NCI-H1417 (cell line): ENCODE results near the gene MCOLN1.

ENCODE experiments used
- DNase-seq, 3 experiments: peaks; one replicate each; lab custom pipeline; 2025; lab: John Stamatoyannopoulos, UW

Gene MCOLN1

DNA sequence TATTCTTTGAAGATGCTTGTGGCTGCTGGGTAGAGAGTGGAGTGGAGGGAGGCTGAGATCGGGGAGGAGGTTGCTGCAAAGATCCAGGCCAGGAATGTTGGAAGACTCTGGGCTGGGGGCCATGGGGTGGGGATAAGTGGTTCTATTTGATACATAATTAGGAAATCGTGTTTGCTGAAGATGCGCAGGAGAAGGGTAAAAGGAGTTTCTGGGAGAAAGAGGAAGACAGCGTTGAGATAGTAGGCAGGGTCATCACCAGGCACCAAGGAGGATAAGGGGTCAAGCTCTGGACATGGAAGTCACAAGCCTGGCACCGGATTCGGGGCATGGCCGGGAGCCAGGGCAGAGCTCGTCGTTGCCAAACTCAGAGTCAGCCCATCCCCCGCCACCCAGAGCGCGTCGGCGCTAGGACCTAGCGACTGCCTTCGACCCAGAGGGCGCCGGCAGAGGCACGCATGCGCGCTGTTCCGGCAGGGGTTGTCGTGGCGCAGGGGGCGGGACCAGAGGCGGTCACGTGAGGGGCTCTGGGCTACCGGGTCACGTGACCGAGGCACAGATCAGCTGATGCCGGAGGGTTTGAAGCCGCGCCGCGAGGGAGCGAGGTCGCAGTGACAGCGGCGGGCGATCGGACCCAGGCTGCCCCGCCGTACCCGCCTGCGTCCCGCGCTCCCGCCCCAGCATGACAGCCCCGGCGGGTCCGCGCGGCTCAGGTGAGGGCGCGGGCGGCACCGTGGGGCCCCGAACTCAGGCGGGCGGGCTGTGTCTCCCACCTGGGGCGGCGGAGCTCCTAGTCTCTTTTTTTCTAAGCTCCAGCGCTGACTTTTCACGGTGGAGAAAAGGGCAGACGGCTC, at the start of gene MCOLN1:
Gene MCOLN1 (plus strand): TSS at position 553 of the 851 bp plus-strand sequence. CDS start 127 bp downstream, at position 680.
- peak; percentile 94 to 99 (median 98) for DNase-seq

DNA sequence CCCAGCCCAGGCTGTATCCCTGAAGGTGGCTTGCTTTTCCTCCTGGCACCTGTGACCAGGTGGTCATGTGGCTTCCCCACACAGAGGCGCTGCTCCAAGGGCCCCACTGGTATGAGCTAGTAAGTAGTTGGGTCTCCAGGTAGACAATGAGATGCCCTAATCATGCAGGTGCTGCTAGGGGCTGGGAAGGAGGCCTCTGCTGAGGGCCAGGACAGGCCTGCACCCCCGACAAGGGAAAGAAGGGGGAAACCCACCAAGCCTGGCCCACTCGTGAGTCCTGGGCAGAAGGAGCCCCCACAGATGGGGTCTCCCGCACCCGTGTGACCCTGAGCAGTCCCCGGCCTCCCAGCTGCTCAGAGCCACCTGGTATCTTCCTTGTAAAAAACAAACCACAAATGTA, 46.8 kb upstream of the MCOLN1 start:
- no peak for DNase-seq

DNA sequence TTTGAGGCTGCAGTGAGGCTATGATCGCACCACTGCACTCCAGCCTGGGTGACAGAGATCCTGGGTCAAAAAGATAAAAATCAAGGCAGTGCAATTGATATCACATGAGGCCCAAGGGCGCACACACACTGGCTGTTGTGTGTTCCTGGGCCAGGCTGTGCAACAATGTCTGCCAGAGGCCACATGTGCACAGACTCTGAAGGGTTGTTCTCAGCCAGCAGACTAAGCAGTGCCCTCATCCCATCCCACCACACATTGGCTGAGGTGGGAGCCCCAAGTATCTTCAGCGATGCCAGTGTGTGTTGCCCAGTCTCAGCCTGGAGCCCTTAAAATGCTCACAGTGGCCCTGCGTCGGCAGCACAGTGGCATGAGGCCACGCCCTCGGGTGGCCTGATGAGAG, 46.2 kb upstream of the MCOLN1 start:
- DNase-seq, result no peak

DNA sequence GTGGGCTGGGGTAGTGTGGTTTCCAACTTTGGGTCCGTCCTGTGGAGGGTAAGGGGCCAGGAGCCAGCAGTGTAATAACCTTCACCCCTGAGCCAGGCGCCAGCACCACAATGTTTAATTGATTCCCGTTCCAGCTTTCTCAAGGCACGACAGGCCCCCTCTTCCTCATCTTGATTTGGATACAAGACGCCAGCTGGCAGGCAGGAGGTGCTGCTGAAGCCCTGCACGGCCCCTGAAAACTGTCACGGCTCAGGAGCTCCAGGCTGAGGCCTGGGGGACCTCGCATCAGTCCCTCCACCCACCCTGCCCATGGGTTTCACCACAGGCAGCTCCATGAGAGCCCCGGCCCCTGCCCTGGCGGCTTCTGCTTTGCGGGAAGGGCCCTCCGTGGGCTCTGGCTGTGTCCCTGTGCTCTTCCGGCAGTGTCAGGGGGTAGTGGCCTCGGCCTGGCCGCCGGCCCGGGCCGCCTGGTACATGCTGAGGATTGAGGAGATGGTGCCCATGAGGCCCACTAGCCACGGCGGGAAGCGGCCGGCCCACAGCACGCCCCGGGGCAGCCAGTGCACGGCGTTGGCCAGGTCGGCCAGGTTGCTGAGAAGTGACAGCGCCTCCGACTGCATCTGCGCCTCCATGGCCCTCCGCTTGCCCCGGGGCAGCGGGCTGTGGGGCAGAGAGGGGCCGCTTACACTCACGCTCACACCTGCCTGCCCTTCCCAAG, 45.5 kb upstream of the MCOLN1 start:
- DNase-seq, result no peak

DNA sequence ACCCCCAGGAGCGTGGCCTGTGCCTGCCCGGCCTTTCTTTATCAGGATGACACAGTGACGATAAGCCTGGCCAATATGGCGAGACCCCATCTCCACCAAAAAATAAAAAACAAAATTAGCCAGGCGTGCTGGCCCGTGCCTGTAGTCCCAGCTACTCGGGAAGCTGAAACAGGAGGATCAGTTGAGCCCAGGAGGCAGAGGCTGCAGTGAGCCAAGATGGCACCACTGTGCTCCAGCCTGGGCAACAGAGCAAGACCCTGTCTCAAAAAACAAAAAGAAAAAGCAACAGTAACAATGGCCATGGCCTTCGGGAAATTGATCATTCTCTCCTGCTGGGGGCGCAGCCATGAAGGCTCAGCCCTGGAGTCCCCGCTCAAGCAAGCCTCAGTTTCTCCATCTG, 44.7 kb upstream of the MCOLN1 start:
- no peak for DNase-seq

DNA sequence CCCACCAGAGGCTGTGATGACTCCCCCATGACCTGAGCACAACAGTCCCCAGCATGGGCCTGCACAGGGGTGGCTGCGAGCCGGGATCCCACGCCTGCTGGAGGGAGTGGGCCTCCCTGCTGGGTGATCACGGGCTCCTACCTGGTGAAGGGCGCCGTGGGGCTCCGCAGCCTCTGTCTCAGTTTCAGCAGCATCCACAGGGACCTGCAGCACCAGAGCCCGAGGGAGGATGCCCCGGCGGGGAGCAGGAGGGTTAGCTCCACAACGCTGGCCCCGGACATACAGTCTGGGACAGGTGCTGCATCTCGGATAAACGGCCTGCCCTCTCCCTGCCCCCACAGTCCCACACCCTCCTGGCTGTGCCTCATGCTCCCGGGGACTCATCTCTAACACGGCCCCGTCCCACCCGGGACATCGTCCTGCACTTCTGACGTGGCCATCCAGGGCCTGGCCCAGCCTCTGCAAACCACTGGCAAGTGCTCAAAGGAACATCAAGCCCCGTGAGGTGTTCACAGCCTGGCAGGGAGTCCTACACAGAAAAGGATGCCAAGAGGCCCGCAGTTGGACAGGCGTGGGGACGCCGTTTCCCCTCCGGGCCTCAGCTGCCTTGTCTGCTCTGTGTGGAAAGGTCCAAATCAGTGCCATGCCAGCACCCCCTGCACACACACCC, 44.1 kb upstream of the MCOLN1 start:
- DNase-seq, result no peak

DNA sequence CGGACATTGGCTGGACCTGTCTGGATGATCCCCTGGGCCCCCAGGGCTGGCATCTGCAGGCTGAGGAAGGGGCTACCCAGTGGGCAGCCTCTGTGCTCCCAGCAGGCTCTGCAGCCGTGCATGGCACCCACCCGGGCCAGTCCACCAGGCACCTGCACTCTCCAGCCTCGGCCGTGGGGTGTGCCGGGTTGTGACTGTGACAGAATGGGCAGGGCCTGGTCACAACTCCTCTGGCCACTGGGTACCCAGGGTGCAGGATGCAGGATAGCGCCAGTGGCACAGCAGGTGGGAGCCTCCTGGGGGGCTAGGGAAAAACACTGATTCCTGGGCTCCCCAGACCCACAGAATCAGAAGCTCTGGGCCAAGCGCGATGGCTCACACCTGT, 43.6 kb upstream of the MCOLN1 start:
- DNase-seq, result no peak

DNA sequence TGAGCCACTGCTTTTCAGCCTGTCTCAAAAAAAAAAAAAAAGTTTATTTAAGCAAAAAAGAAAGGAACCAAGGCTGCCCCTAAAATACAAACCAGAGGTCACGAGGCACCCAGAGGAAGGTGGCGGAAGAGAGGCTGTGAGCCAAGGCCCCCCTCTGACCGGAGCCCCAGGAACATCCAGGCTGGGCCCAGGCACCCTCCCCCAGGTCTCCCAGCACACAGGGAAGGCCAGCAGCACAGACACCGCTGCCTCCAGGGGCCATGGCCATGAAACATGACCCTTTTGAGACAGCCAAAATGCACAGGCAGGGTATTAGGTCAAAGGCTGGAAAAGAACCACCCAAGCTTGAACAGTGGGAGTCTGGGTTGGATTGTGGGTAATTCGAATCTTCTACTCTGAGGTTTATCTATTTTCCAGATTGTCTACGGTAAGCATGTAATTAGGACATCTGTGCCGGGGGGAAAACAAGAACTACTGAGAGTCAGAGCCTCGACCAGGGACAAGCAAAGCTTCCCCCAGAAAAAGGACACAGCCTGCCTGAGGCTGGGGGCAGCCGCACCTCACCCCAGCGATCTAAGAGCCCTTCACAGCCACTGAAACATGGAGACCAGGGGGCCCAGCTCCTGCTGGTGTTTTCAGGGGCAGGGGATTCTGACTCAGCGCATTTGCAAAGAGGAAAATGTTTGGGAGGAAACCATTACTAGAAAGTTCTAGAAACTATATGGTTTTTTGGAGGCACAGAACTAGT, 42.0 kb upstream of the MCOLN1 start:
- no peak for DNase-seq

DNA sequence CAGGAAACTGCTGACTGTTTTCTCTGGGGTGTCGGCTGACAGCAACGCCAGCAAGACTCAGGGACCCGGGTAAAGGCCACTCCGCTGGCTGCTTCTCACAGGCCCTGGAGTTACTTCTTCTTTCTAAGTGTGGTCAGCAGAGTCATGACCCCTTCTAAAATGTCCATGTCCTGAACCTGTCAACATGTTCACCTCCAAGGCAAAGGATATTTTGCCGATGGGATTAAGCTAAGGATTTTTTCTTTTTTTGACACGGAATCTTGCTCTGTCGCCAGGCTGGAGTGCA, 41.5 kb upstream of the MCOLN1 start:
- DNase-seq, result no peak

DNA sequence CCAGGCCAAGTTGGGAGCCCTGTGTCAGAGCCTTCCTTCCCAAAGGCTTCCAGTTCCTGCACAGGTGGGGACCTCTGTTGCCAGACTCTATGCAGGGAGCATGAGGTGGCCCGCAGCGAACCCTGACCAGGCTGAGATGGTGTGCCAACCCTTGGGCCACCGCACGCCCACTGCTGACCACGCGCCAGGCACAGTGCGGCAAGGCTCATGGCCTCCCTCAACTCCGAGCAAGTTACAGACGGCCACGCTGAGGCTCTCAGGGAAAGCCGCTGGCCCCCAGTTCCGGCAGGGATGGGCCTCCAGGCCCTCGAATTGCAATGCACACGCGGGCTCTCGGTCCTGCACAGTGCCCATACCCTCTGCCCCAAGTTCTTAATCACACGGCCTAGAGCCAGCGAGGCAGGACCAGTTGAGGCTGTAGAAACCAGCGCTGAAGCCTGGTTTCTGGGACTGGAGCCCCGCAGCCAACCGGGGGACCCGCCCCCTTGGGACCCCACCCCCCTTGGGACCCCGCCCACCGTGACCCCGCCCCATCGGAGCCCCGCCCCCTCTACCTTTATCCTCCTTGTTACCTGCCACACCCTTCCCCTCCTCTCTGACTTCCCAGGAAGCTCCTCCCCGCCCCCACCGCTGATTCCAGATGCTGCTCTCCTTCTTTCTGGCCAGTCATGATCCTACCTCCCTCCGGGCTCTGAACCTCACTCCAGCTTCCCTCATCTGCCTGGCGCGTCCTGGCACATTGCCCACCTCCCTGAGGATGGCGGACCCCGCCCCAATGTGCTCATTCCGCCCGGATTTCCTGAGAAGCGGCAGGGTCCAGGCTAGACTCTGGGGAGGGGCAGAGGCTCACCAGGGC, 39.6 kb upstream of the MCOLN1 start:
- peak in 2 of 3 experiments; percentile 70 to 77 for DNase-seq

DNA sequence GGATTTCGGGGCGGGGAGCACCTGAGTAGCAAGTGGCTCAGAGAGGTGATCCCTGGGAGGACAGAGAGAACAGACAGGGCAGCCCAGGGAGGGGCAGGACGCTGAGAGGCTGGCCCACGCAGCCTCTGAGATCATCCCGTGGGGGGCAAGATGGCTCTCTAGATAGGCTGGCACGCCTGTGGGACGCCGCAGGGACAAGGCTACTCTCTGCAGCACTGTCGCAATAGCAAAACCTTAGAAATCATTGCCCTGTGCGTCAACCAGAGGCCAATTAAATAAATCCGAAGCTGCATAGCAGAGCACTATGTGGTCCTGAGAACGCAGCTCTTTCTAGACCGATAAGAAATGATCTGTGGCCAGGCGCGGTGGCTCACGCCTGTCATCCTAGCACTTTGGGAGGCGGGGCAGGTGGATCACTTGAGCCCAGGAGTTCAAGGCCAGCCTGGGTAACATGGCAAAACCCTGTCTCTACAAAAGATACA, 38.7 kb upstream of the MCOLN1 start:
- DNase-seq, result no peak

DNA sequence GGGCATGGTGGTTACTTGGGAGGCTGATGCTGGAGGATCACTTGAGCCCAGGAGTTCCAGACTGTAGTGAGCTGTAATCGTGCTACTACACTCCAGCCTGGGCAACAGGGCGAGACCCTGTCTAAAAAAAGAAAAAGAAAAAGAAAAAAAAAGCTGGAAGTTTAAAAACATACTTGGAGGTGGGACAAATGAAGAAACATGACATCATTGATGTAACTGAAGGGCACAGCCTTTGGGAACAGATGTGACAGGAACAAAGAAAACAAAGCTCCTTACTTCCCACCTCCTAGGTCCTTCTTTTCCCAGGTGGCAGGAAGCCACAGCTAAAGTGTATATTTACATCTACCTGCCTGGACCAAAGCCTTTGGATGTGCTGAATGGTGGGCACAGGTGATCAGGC, 35.5 kb upstream of the MCOLN1 start:
- DNase-seq, result no peak

DNA sequence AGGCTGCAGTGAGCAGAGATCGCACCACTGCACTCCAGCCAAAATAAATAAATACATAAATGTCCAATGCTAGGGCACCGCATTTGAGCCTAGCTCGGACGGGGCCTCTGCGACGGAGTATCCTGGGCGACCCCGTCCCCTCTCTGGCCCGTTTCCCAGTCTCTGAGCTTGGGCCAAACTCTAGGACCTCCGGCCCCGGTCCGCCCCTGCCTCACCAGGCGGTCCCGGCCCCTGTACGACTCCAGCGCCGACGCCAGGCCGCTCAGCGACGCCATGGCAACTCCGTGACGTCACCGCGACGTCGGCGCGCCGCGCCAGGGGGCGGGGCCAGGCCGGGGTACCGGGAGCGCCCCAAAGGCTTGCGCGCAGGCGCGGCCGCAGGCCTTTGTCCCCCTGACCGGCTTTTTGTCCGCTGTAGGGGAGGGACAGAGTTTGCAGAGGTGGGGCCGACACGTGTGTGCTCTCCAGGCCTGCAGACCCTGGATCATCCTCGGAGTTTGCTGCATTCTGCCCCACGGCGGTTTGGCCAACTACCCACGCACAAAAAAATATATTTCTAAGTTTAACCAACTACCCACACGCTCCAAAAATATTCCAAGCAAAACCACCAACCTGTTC, 33.6 kb upstream of the MCOLN1 start, which contains the start of gene PEX11G:
Gene PEX11G (minus strand): TSS at position 300 of the 618 bp plus-strand sequence. CDS start 25 bp downstream, at position 275.
- DNase-seq, result peak; percentile 37 to 80 (median 38)

DNA sequence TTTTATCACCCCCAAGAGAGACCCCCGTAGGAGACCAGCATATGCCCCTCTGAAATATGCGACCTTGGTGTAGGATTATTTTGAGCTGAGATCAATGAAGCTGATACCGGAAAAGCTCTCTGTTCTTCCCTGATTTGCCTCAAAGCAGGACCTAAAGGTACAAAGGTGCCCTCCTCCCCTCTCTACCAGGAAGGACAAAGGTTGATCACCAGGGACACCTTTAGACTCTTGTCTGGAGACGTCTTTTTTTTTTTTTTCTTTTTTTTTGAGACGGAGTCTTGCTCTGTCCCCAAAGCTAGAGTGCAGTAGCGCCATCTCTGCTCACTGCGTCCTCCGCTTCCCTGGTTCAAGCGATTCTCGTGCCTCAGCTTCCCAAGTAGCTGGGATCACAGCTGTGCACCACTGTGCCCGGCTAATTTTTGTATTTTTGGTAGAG, 32.8 kb upstream of the MCOLN1 start:
- no peak for DNase-seq

DNA sequence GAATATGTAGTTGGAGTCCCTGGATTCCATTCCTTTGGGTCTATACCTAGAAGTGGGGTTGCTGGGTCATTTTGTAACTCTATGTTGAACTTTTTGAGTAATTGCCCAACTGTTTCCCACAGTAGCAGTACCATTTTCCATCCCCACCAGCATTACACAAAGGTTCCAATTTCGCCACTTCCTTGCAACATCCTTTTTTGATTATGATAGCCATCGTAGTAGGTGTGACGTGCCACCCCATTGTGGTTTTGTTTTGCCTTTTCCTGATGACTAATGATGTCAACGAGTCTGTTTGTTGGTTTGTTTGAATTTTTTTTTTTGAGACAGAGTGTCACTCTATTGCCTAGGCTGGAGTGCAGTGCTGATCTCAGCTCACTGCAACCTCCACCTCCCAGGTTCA, 30.3 kb upstream of the MCOLN1 start:
- no peak for DNase-seq

DNA sequence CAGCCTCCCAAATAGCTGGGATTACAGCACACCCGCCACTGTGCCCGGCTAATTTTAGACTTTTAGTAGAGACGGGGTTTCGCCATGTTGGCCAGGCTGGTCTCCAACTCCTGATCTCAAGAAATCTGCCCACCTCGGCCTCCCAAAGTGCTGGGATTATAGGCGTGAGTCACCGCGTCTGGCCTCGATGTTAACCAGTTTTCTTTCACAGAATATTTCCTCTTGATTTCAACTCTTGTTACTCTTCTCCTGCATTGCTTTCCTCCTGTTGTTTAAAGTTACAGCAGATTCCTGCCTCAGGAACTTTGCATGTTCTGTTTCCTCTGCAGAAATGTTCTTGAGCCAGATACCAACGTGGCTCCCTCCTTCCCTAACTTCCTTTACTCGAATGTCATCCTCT, 29.9 kb upstream of the MCOLN1 start:
- no peak for DNase-seq

DNA sequence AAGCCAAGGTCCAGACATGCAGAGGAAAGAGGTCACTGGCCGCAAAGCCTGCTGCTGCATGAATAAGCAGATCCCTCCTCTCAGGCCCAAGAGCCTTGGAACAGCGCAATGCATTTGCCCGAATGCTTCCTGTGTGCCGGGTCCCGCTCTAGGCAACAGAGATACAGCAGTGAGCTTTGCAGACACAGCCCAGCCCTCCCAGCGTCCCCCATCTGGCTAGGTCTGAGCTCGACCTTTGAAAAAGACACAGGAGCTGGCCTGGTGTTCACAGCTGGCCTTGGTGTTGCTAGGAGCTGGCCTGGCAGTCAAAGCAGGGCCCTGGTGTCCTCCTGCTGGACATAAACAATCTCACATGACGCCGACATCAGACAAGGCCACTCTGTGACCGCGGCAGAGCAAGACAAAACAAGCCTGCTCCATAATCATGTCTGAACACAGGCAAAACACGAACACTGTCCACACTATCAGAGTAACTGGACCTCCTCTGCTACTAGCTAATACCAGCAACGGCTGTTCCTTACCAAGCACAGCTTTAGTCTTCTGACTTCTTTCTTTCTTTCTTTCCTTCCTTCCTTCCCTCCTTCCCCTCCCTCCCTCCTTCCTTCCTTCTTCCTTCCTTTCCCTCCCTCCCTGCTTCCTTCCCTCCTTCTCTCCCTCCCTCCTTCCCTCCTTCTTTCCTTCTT, 27.9 kb upstream of the MCOLN1 start:
- DNase-seq, result peak in 2 of 3 experiments; percentile 32 to 68

DNA sequence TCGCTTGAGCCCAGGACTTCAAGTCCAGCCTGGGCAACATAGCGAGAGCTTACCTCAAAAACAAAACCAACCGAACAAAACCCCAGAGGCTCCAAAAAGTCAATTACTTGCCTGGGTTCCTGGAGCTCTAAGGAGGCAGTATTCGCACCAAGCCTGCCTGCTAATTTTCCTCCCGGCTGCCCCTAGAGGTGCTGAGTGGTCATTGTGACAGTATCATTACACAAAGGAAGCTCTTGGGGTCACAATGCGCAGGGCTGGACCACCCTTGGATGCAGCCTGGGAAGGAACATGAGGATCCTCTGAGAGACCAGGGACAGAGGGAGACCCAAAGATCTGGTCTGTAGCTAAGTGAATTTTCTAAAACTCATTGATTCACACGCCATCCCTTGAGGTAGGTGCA, 25.1 kb upstream of the MCOLN1 start:
- DNase-seq, result no peak

DNA sequence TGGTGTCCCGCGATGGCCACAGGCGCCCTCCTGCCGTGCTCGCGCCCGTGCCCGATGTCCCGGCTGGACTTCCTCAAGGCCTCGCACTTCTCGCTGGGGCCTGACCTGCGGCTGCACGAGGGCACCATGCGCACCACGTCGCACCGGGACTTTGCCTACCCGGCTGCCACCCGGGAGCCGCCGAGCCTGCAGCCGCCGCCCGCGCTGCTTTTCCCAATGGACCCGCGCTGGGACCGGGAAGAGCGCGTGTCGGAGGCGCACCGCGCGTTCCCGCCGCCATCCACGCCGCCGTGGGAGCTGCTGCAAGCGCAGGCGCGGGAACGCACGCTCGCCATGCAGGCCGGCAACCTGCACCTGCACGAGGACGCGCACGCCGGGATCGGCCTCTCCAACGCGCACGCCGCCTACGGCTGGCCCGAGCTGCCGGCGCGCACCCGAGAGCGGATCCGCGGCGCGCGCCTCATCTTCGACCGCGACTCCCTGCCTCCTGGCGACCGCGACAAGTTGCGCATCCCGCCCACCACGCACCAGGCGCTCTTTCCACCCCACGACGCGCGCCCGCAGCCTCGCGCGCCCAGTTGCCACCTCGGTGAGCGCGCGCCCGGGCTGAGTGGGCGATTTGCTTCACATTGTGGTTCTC, 21.5 kb upstream of the MCOLN1 start:
- DNase-seq, result peak; percentile 71 to 96 (median 96)
